ENCODE measurements around the gene ITPRID2.

DNA sequence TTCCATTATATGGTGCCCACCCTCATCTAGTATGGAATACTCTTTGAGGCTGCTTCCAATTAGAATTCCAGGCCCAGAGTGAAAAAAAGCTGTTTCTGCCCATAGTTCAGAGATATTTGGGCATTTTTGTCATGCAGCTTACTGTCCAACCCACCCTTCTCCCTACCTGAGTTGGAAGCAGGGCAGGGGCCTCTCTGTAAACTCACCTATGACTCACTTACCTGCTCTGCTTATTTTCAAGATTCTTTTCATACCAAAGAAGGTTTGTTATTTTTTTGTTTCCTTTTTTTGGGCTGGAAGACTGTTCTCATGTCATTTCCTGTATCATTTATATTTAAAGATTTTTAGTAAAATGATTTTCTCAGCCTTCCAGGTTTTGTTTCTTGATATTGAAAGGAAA is 55.7 kb downstream of the ITPRID2 start:
- TF ChIP-seq, protein P1, sequence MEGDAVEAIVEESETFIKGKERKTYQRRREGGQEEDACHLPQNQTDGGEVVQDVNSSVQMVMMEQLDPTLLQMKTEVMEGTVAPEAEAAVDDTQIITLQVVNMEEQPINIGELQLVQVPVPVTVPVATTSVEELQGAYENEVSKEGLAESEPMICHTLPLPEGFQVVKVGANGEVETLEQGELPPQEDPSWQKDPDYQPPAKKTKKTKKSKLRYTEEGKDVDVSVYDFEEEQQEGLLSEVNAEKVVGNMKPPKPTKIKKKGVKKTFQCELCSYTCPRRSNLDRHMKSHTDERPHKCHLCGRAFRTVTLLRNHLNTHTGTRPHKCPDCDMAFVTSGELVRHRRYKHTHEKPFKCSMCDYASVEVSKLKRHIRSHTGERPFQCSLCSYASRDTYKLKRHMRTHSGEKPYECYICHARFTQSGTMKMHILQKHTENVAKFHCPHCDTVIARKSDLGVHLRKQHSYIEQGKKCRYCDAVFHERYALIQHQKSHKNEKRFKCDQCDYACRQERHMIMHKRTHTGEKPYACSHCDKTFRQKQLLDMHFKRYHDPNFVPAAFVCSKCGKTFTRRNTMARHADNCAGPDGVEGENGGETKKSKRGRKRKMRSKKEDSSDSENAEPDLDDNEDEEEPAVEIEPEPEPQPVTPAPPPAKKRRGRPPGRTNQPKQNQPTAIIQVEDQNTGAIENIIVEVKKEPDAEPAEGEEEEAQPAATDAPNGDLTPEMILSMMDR (IDR thresholded peaks at IDR 0.05), result no peak
- no peak for TF ChIP-seq POLR2A (IDR thresholded peaks at IDR 0.05)

Measured in body of pancreas (tissue), 4 donors.